Ishikawa (cell line): ENCODE results near the gene TP53RK.

Experiments used
- CEBPB ChIP-seq: IDR thresholded peaks from 2 replicates; pipeline ENCODE4 v1.6.1; 2012
- CREB1 ChIP-seq: IDR thresholded peaks from 2 replicates; pipeline ENCODE4 v1.6.1; 2012; ENCODE audit warnings: low read depth
- EGR1 ChIP-seq: IDR thresholded peaks from 2 replicates; pipeline ENCODE4 v1.6.1; 2012
- EP300 ChIP-seq: IDR thresholded peaks from 2 replicates; pipeline ENCODE4 v1.6.1; 2012; ENCODE audit warnings: borderline replicate concordance
- FOXM1 ChIP-seq: IDR thresholded peaks from 2 replicates; pipeline ENCODE4 v1.6.1; 2012; ENCODE audit warnings: low read depth, borderline replicate concordance
- MAX ChIP-seq: IDR thresholded peaks from 2 replicates; pipeline ENCODE4 v1.6.1; 2012
- NFIC ChIP-seq: IDR thresholded peaks from 2 replicates; pipeline ENCODE4 v1.6.1; 2012
- RAD21 ChIP-seq: IDR thresholded peaks from 2 replicates; pipeline ENCODE4 v1.6.1; 2012; ENCODE audit warnings: low read depth
- TAF1 ChIP-seq: IDR thresholded peaks from 2 replicates; pipeline ENCODE4 v1.6.1; 2012; ENCODE audit warnings: low read depth, mild to moderate bottlenecking
- TCF12 ChIP-seq: IDR thresholded peaks from 2 replicates; pipeline ENCODE4 v1.6.1; 2012; ENCODE audit warnings: low read depth
- TEAD4 ChIP-seq: IDR thresholded peaks from 2 replicates; pipeline ENCODE4 v1.6.1; 2012
- YY1 ChIP-seq: IDR thresholded peaks from 2 replicates; pipeline ENCODE4 v1.6.1; 2012; ENCODE audit warnings: low read depth
- ZBTB7A ChIP-seq: IDR thresholded peaks from 2 replicates; pipeline ENCODE4 v1.6.1; 2012; ENCODE audit warnings: low read depth
- TF ChIP-seq, protein P1 (sequence below): IDR thresholded peaks from 2 replicates; pipeline ENCODE4 v1.6.1; 2012; ENCODE audit warnings: low read depth, mild to moderate bottlenecking
- TF ChIP-seq, protein P2 (sequence below): IDR thresholded peaks from 2 replicates; pipeline ENCODE4 v1.6.1; 2012

The TP53RK gene

DNA sequence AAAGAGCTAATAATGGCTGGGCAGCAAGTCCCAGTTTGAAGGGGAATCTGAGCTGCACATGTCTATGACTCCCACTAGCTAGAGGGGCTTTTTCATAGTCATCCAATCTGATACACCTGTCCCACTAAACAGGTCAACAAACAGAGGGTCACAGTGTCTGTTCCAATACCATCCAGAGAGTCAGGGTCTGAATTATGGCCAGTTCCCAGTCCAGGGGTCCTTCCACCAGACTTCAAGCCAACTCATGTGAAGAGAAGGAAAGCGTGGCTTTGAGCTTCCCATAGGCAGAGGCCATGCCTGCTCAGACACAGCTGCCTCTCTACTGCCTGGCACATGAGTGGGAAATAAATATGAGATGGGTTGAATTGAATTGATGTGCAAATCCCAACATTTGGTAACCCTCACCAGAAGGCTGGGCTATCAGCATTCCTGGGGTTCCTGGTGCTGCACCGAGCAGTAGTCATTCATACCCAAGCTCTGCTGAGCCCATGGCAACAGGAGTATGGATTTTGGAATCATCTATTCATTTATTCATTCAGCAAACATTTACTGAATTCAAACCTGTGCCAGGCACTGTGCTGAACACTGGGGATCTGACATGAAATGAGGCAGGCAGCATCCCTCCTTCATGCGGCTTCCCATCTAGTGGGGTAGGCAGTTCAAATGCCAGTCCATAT, 17.2 kb downstream of the TP53RK start:
- TF ChIP-seq TCF12: no peak
- TF ChIP-seq, protein P1, sequence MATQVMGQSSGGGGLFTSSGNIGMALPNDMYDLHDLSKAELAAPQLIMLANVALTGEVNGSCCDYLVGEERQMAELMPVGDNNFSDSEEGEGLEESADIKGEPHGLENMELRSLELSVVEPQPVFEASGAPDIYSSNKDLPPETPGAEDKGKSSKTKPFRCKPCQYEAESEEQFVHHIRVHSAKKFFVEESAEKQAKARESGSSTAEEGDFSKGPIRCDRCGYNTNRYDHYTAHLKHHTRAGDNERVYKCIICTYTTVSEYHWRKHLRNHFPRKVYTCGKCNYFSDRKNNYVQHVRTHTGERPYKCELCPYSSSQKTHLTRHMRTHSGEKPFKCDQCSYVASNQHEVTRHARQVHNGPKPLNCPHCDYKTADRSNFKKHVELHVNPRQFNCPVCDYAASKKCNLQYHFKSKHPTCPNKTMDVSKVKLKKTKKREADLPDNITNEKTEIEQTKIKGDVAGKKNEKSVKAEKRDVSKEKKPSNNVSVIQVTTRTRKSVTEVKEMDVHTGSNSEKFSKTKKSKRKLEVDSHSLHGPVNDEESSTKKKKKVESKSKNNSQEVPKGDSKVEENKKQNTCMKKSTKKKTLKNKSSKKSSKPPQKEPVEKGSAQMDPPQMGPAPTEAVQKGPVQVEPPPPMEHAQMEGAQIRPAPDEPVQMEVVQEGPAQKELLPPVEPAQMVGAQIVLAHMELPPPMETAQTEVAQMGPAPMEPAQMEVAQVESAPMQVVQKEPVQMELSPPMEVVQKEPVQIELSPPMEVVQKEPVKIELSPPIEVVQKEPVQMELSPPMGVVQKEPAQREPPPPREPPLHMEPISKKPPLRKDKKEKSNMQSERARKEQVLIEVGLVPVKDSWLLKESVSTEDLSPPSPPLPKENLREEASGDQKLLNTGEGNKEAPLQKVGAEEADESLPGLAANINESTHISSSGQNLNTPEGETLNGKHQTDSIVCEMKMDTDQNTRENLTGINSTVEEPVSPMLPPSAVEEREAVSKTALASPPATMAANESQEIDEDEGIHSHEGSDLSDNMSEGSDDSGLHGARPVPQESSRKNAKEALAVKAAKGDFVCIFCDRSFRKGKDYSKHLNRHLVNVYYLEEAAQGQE: no peak
- TF ChIP-seq, protein P2, sequence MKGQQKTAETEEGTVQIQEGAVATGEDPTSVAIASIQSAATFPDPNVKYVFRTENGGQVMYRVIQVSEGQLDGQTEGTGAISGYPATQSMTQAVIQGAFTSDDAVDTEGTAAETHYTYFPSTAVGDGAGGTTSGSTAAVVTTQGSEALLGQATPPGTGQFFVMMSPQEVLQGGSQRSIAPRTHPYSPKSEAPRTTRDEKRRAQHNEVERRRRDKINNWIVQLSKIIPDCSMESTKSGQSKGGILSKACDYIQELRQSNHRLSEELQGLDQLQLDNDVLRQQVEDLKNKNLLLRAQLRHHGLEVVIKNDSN: no peak

DNA sequence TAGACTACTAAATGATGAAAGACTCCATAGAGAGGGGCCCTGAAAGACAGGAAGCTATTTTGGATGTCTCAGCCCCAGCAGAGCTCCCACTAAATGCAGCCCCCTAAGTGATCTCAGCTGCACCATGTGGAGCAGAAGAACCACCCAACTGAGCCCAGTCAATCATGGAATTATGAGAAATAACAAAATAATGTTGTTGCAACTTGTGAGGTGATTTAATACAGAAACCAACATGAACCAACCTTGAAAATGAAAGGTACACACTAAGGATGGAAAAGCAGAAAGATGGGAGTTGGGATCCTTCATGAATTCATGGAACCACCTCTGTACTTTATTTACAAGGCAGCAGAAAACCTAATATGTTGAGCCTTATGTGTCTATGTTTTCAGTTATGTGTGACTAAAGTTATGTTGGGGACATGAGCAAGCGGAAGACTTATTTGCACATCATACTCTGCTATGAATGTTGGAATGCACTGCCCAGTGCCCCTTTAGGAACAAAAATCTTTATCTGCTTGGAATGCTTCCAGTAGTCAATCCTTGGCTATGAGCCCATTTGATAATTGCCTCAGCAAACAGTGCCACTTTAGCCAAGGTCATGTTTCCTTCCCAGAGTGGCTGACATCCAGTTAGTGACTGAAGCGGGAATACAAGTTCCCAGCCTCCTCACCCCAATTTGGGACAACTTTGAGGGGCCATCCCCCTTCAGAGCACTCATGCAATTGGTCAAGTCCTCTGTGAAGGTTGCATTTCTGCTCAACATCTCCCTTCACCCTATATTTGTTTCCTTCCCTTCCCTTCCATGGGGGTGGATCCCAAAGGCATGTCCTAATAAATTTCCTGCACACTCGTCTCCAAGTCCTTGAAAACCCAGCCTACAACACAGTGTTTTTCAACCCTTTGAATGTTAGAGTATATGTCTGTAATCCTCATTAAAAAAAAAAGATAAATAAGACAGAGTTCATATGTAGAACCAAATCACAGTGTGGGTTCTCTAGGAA, 18.4 kb downstream of the TP53RK start:
- TF ChIP-seq FOXM1: no peak
- no peak for TF ChIP-seq EP300
- TF ChIP-seq YY1: no peak
- no peak for TF ChIP-seq CREB1
- no peak for TF ChIP-seq TCF12
- TF ChIP-seq RAD21: no peak
- TF ChIP-seq TEAD4: no peak
- TF ChIP-seq, protein P2: no peak
- TF ChIP-seq EGR1: no peak
- TF ChIP-seq ZBTB7A: no peak
- TF ChIP-seq TAF1: no peak

- TF ChIP-seq TEAD4 (no peak), ZBTB7A (no peak), TAF1 (no peak)
- TF ChIP-seq, protein P2: no peak
Measured at GRCh38 chr20:46670228-46670584, 19.0 kb downstream of the TP53RK start.

DNA sequence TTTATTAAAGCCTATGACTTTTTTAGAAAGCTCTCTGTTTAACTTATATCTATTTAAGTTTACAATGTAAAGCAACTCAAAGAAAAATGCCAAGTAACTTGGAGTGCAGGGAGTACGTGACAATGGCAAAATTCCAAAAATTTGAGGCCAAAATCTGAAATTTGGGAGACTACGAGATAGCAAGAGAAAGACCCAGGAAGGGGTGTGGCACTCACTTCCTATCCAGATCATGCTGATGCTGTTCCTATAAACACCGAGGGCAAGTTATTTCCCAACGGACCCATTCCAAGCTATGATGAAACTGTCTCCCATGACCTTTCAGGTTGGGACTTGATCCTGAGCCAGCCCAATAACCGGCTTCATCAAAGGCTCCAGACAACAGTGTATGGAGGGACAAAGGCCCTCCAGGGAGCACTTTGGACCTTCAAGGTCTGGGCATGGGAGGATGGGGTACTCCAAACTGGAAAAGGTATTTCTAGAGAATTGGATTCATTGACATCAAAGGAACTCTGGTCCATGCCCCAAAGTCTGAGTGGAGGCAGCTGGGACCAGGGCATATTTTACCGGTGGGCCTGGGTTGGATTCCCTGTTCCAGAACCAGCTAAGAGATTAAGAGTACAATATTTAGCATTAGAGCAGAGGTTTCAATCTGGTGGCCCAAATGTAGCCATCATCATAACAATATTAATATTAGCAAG, 22.3 kb downstream of the TP53RK start:
- no peak for TF ChIP-seq CREB1
- TF ChIP-seq, protein P1: no peak
- TF ChIP-seq ZBTB7A: no peak
- no peak for TF ChIP-seq TEAD4
- TF ChIP-seq NFIC: no peak
- TF ChIP-seq YY1: no peak
- TF ChIP-seq MAX: no peak
- TF ChIP-seq, protein P2: no peak
- TF ChIP-seq RAD21: no peak
- TF ChIP-seq EP300: no peak
- no peak for TF ChIP-seq EGR1

GRCh38 chr20:46666306-46666705, 22.9 kb downstream of the TP53RK start:
- TF ChIP-seq CEBPB (no peak), YY1 (no peak), MAX (no peak), TEAD4 (no peak), TAF1 (no peak), CREB1 (no peak), TCF12 (no peak), FOXM1 (no peak), EP300 (no peak), ZBTB7A (no peak), EGR1 (no peak), NFIC (no peak), RAD21 (no peak)
- TF ChIP-seq, protein P2: no peak
- TF ChIP-seq, protein P1: no peak
